ENCODE measurements around the gene WDR33.

The WDR33 gene

DNA sequence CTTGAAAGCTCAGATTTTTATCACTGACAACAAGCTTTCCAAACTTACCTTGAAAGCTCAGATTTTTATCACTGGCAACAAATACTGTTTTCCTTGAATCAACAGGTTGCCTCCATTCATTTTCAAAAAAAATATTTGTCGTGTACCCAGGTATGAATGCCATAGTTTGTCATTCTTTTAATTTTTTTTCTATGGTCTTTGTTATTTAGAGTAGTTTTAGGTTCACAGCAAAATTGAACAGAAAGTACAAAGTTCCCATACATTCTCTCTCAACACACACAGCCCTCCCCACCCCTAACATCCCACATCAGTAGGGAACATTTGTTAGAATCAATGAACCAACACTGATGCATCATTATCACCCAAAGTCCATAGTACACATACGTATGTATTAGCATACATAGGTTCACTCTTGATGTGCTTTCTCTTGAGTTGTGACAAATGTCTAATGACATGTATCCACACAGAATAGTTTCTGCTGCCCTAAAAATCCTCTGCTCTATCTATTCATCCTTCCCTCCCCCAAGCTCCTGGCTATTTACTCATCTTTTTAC is 25.9 kb downstream of the WDR33 start:
- Histone ChIP-seq H3K9me2 (ENCODE audit: low read depth, low read length) (no peaks in the 10 kb centered on the region), H3F3A (ENCODE audit: insufficient read depth, low read length) (no peaks in the 10 kb centered on the region), H3K36me3 (ENCODE audit: insufficient read depth, low read length) (peaks cover 48% of the 10 kb centered on the region), H3K9me3 (ENCODE audit: low read length) (no peaks in the 10 kb centered on the region), H3K4me1 (ENCODE audit: insufficient read depth, low read length, severe bottlenecking) (no peaks in the 10 kb centered on the region), H3K27ac (ENCODE audit: low read depth, low read length, poor library complexity, severe bottlenecking) (no peak overlapping the region), H4K20me1 (ENCODE audit: insufficient read depth, low read length) (no peaks in the 10 kb centered on the region; the same call in 1 of the 2 replicates), H3K4me2 (ENCODE audit: low read length) (no peak overlapping the region), H3K79me2 (ENCODE audit: insufficient read depth, low read length) (peaks cover 69% of the 10 kb centered on the region), H3K27me3 (ENCODE audit: insufficient read depth, low read length) (no peaks in the 10 kb centered on the region), H2AFZ (ENCODE audit: low read length) (no peak overlapping the region), H3K9ac (ENCODE audit: low read length) (no peak overlapping the region), H3K4me3 (ENCODE audit: low read depth, low read length, poor library complexity, severe bottlenecking) (no peak overlapping the region)
- no peak for TF ChIP-seq EZH2 (IDR thresholded peaks at IDR 0.05; ENCODE audit: borderline replicate concordance, low read length)
- TF ChIP-seq, protein P1, sequence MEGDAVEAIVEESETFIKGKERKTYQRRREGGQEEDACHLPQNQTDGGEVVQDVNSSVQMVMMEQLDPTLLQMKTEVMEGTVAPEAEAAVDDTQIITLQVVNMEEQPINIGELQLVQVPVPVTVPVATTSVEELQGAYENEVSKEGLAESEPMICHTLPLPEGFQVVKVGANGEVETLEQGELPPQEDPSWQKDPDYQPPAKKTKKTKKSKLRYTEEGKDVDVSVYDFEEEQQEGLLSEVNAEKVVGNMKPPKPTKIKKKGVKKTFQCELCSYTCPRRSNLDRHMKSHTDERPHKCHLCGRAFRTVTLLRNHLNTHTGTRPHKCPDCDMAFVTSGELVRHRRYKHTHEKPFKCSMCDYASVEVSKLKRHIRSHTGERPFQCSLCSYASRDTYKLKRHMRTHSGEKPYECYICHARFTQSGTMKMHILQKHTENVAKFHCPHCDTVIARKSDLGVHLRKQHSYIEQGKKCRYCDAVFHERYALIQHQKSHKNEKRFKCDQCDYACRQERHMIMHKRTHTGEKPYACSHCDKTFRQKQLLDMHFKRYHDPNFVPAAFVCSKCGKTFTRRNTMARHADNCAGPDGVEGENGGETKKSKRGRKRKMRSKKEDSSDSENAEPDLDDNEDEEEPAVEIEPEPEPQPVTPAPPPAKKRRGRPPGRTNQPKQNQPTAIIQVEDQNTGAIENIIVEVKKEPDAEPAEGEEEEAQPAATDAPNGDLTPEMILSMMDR (IDR thresholded peaks at IDR 0.05; ENCODE audit: low read length) = no peak

DNA sequence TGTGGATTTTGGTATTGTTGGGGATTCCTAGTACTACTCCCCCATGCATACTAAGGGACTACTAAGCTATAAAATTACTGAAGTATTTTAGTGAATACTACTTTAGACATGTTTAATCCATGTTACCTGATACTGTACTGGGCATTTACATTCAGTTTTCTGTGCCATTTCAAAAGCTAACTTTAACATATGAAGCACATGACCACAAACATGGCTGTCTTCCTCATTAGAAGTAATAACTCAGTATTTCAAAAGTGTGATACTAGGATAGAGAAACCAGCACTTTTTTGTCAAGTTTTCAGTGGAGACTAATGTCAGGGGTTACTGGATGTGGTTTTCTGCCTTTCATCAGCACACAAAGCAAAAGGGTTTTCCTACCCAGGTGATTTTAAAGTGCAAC is 27.9 kb downstream of the WDR33 start:
- Histone ChIP-seq H3K4me2 (ENCODE audit: low read length) (no peak overlapping the region), H3K9ac (ENCODE audit: low read length) (no peak overlapping the region), H3K36me3 (ENCODE audit: insufficient read depth, low read length) (peaks cover 50% of the 10 kb centered on the region), H4K20me1 (ENCODE audit: insufficient read depth, low read length) (no peaks in the 10 kb centered on the region; the same call in 1 of the 2 replicates), H3K9me2 (ENCODE audit: low read depth, low read length) (no peaks in the 10 kb centered on the region), H3K4me3 (ENCODE audit: low read depth, low read length, poor library complexity, severe bottlenecking) (no peak overlapping the region), H3K9me3 (ENCODE audit: low read length) (no peaks in the 10 kb centered on the region), H3K27me3 (ENCODE audit: insufficient read depth, low read length) (no peaks in the 10 kb centered on the region), H3K27ac (ENCODE audit: low read depth, low read length, poor library complexity, severe bottlenecking) (no peak overlapping the region), H2AFZ (ENCODE audit: low read length) (no peak overlapping the region), H3K4me1 (ENCODE audit: insufficient read depth, low read length, severe bottlenecking) (no peaks in the 10 kb centered on the region), H3F3A (ENCODE audit: insufficient read depth, low read length) (no peaks in the 10 kb centered on the region), H3K79me2 (ENCODE audit: insufficient read depth, low read length) (peaks cover 85% of the 10 kb centered on the region)
- TF ChIP-seq, protein P1 (IDR thresholded peaks at IDR 0.05; ENCODE audit: low read length) = no peak
- TF ChIP-seq EZH2 (IDR thresholded peaks at IDR 0.05; ENCODE audit: borderline replicate concordance, low read length) = no peak

DNA sequence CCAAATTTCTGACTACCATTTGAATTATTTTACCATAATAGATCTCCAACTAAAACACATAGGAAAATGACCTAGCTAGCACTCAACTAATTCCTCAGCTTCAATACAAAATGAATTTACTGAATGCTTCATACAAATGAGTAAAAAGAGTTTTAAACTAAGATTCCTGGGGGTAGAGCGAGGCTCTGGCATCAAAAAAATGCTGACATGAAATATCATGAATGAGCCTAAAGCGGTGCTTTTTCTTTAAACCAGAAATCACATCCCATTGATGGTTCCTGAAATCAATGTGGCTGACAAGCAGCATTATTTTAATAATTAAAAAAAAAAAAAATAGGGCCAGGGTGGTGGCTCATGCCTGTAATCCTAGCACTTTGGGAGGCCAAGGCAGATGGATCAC is 32.1 kb downstream of the WDR33 start:
- TF ChIP-seq, protein P1 (IDR thresholded peaks at IDR 0.05; ENCODE audit: low read length) = no peak
- no peak for TF ChIP-seq EZH2 (IDR thresholded peaks at IDR 0.05; ENCODE audit: borderline replicate concordance, low read length)
- H3K4me2 ChIP-seq (ENCODE audit: low read length) = no peak overlapping the region
- peaks cover 98% of the 10 kb centered on the region for H3K79me2 ChIP-seq (ENCODE audit: insufficient read depth, low read length)
- H3K9ac ChIP-seq (ENCODE audit: low read length) = no peak overlapping the region
- H4K20me1 ChIP-seq (ENCODE audit: insufficient read depth, low read length) = no peaks in the 10 kb centered on the region
- peaks cover 11% of the 10 kb centered on the region for H3K4me1 ChIP-seq (ENCODE audit: insufficient read depth, low read length, severe bottlenecking)
- no peak overlapping the region for H3K27ac ChIP-seq (ENCODE audit: low read depth, low read length, poor library complexity, severe bottlenecking)
- no peak overlapping the region for H3K4me3 ChIP-seq (ENCODE audit: low read depth, low read length, poor library complexity, severe bottlenecking)
- no peaks in the 10 kb centered on the region for H3K27me3 ChIP-seq (ENCODE audit: insufficient read depth, low read length)
- H3K9me3 ChIP-seq (ENCODE audit: low read length) = no peaks in the 10 kb centered on the region
- H3F3A ChIP-seq (ENCODE audit: insufficient read depth, low read length) = no peaks in the 10 kb centered on the region
- no peaks in the 10 kb centered on the region for H3K9me2 ChIP-seq (ENCODE audit: low read depth, low read length)
- no peak overlapping the region for H2AFZ ChIP-seq (ENCODE audit: low read length)
- peaks cover 34% of the 10 kb centered on the region for H3K36me3 ChIP-seq (ENCODE audit: insufficient read depth, low read length)

All from OCI-LY1 (cell line).